Gastroesophageal sphincter (tissue), 4 donors: Measurements from ENCODE around the gene GZMM. TPM values are rescaled to one million over a fixed set of nuclear protein-coding genes. Genes with fewer than 3 reads are reported as not detected.

Experiments used
- ATAC-seq: fragments of 150-250 bp; one replicate; pipeline ENCODE4 v1.9.1; 2016; ENCODE audit warnings: mild to moderate bottlenecking, moderate library complexity
- H3K27ac ChIP-seq, 4 donors: fragments of 200-600 bp; sonication (generic) in 3 of 4; 1 replicate in 3 of 4; 2 replicates in 1 of 4; pipeline ENCODE4 v1.5.1; 2016 to 2019
- H3K27me3 ChIP-seq: fragments of 200-600 bp; sonication (generic); one replicate; pipeline ENCODE4 v1.5.1; 2019
- H3K36me3 ChIP-seq, 2 donors: fragments of 200-600 bp; sonication (generic); one replicate each; pipeline ENCODE4 v1.5.1; 2019; ENCODE audit warnings: control low read depth in 1 of 2
- H3K4me1 ChIP-seq, 3 donors: fragments of 200-600 bp; sonication (generic); 1 replicate in 2 of 3; 2 replicates in 1 of 3; pipeline ENCODE4 v1.5.1; 2016 to 2019; ENCODE audit warnings: control low read depth in 2 of 3
- H3K4me3 ChIP-seq, 2 donors: fragments of 200-600 bp; sonication (generic); one replicate each; pipeline ENCODE4 v1.5.1; 2019; ENCODE audit warnings: mild to moderate bottlenecking in 1 of 2, moderate library complexity in 1 of 2
- H3K9me3 ChIP-seq, 3 donors: fragments of 200-600 bp; sonication (generic); one replicate each; pipeline ENCODE4 v1.5.1; 2017 to 2019; ENCODE audit warnings: control low read depth in 2 of 3
- CTCF ChIP-seq, 4 experiments: fragments of 200-600 bp in 2 of 4; fragments of 450-650 bp in 2 of 4; sonication (generic) in 1 of 4; IDR thresholded peaks; one replicate each; pipeline ENCODE4 v1.5.1; 2017 to 2019; ENCODE audit warnings: antibody characterized with exemption in 4 of 4, mild to moderate bottlenecking in 2 of 4, moderate library complexity in 2 of 4
- EP300 ChIP-seq: sonication (generic); formaldehyde crosslinking; IDR thresholded peaks from one replicate; pipeline ENCODE4 v1.6.1; 2017; ENCODE audit warnings: antibody characterized with exemption, mild to moderate bottlenecking
- POLR2A ChIP-seq, 2 donors: fragments of 450-650 bp; IDR thresholded peaks; one replicate each; pipeline ENCODE4 v1.6.1; 2017; ENCODE audit warnings: antibody characterized with exemption in 2 of 2, mild to moderate bottlenecking in 2 of 2, moderate library complexity in 1 of 2
- POLR2AphosphoS5 ChIP-seq: sonication (generic); formaldehyde crosslinking; IDR thresholded peaks from one replicate; pipeline ENCODE4 v1.6.1; 2017; ENCODE audit warnings: antibody characterized with exemption
- WGBS, 2 donors: methylation state at CpG; one replicate each; pipeline ENCODE4 v1.1.5; 2018; ENCODE audit warnings: low coverage in 1 of 2; 5-methylcytosine and 5-hydroxymethylcytosine counted together
- total RNA-seq, 4 donors: library from RNA; depleted of rRNA; stranded (reverse); fragments of >200 nt; gene quantifications; one replicate each; pipeline ENCODE4 v1.1.0, GENCODE V29; 2016

The GZMM gene
- 1 to 10 TPM in 1 of 4 donors, under 1 TPM in 1, not detected in 2; 0.62 to 1.8 TPM for total RNA-seq

- H3K27ac ChIP-seq = no peak within 1 kb of the TSS
- peaks cover 22% of the 10 kb centered on the region for H3K27me3 ChIP-seq
- peaks cover 0 to 11% (median 0%) of the 10 kb centered on the region in 3 donors for H3K4me1 ChIP-seq
- TF ChIP-seq CTCF (IDR thresholded peaks at IDR 0.05) (no peak), EP300 (no peak), POLR2A (IDR thresholded peaks at IDR 0.05) (no peak), POLR2AphosphoS5 (no peak)
- WGBS, 2 donors = 55% methylated on average over 6 of the region's 31 CpGs; no CpG with 5 or more reads in 1 of the 2 donors
- peaks cover 0 to 36% of the 10 kb centered on the region in 2 donors for H3K36me3 ChIP-seq
- peak; percentile 29 for ATAC-seq
- H3K4me3 ChIP-seq = no peak within 1 kb of the TSS
- H3K9me3 ChIP-seq = no peaks in the 10 kb centered on the region
These were observed at the start of gene GZMM for GRCh38 chr19:543910-544608. Gene GZMM (plus strand): TSS chr19:544053. CDS start chr19:544072, 19 bp downstream.

GRCh38 chr19:494171-495080 lies 49.4 kb upstream of the GZMM start:
- 57% methylated on average over 8 of the region's 22 CpGs; no CpG with 5 or more reads in 1 of the 2 donors for WGBS, 2 donors
- ATAC-seq = no peak

GRCh38 chr19:495081-495401 lies 48.8 kb upstream of the GZMM start:
- Histone ChIP-seq H3K27ac (no peak overlapping the region), H3K36me3 (no peaks in the 10 kb centered on the region), H3K4me1 (peaks cover 0 to 32% (median 8%) of the 10 kb centered on the region in 3 donors), H3K27me3 (peaks cover 55% of the 10 kb centered on the region), H3K4me3 (no peak overlapping the region), H3K9me3 (no peaks in the 10 kb centered on the region)
- WGBS, 2 donors = no CpG with 5 or more reads among the region's 10 CpGs
- TF ChIP-seq POLR2A (IDR thresholded peaks at IDR 0.05) (no peak), POLR2AphosphoS5 (no peak), CTCF (IDR thresholded peaks at IDR 0.05) (no peak), EP300 (no peak)
- no peak for ATAC-seq

More at GRCh38 chr19:494171-495080, 49.4 kb upstream of the GZMM start:
- no peaks in the 10 kb centered on the region for H3K9me3 ChIP-seq
- TF ChIP-seq CTCF (IDR thresholded peaks at IDR 0.05) = no peak
- no peak for TF ChIP-seq POLR2A (IDR thresholded peaks at IDR 0.05)
- H3K4me1 ChIP-seq = peaks cover 0 to 38% (median 11%) of the 10 kb centered on the region in 3 donors
- H3K27me3 ChIP-seq = peaks cover 49% of the 10 kb centered on the region
- no peak overlapping the region for H3K4me3 ChIP-seq
- no peak overlapping the region for H3K27ac ChIP-seq
- no peaks in the 10 kb centered on the region for H3K36me3 ChIP-seq

- H3K4me1 ChIP-seq = peaks cover 0 to 30% (median 8%) of the 10 kb centered on the region in 3 donors
- peaks cover 60% of the 10 kb centered on the region for H3K27me3 ChIP-seq
- no peaks in the 10 kb centered on the region for H3K36me3 ChIP-seq
- H3K27ac ChIP-seq = no peak overlapping the region
- no peak for ATAC-seq
- TF ChIP-seq CTCF (IDR thresholded peaks at IDR 0.05) = peak in 3 of 4 experiments; percentile 35 to 71 (median 60)
- no peak for TF ChIP-seq EP300
- no peak for TF ChIP-seq POLR2A (IDR thresholded peaks at IDR 0.05)
- no peaks in the 10 kb centered on the region for H3K9me3 ChIP-seq
- WGBS, 2 donors = 6% methylated on average over 6 of the region's 32 CpGs; no CpG with 5 or more reads in 1 of the 2 donors
- H3K4me3 ChIP-seq = no peak overlapping the region
These were observed 48.3 kb upstream of the GZMM start for GRCh38 chr19:495402-496111.
